ENCODE measurements around the gene PTCH2. TPM values are rescaled to one million over a fixed set of nuclear protein-coding genes. Genes with fewer than 3 reads are reported as not detected.
A peak's percentile ranks its signal among the peaks of the same experiment; 100 is the strongest.

PTCH2 gene
- total RNA-seq, 1 experiment from 2014 or later: 1.1 TPM

GRCh38 chr1:44819608-44820327 is 23.3 kb downstream of the PTCH2 start (continued):
- TF ChIP-seq ZNF232 (CRISPR knock-in tag; IDR thresholded peaks at IDR 0.05) (peak; percentile 86), PRRX2 (CRISPR knock-in tag; IDR thresholded peaks at IDR 0.05) (peak; percentile 97), NFE2L1 (CRISPR knock-in tag; IDR thresholded peaks at IDR 0.05) (0 out of 2 replicates have a peak, but pooled peaks have one; percentile 22), TEAD1 (CRISPR knock-in tag; IDR thresholded peaks at IDR 0.05) (peak; percentile 96), ARID4B (CRISPR knock-in tag; IDR thresholded peaks at IDR 0.05; ENCODE audit: borderline replicate concordance) (peak; percentile 92), AFF4 (CRISPR knock-in tag; IDR thresholded peaks at IDR 0.05; ENCODE audit: borderline replicate concordance) (peak; percentile 98), E2F4 (CRISPR knock-in tag; IDR thresholded peaks at IDR 0.05; ENCODE audit: borderline replicate concordance, low read depth) (peak; percentile 18; the same call in 1 of the 2 replicates), ZBTB43 (CRISPR knock-in tag; IDR thresholded peaks at IDR 0.05) (peak; percentile 50; the same call in 1 of the 2 replicates), ZMAT4 (CRISPR knock-in tag; IDR thresholded peaks at IDR 0.05) (peak; percentile 98), RORB (CRISPR knock-in tag; IDR thresholded peaks at IDR 0.05) (peak; percentile 64; the same call in 1 of the 2 replicates), ESRRA (CRISPR knock-in tag; IDR thresholded peaks at IDR 0.05; ENCODE audit: borderline replicate concordance) (no peak), EMX1 (CRISPR knock-in tag; IDR thresholded peaks at IDR 0.05) (peak; percentile 98), ATF2 (CRISPR knock-in tag; IDR thresholded peaks at IDR 0.05; ENCODE audit: borderline replicate concordance, low read depth) (no peak), USF1 (CRISPR knock-in tag; IDR thresholded peaks at IDR 0.05) (peak; percentile 74; the same call in 1 of the 2 replicates), KAT7 (CRISPR knock-in tag; IDR thresholded peaks at IDR 0.05; ENCODE audit: borderline replicate concordance) (no peak), ATF3 (CRISPR knock-in tag; conservative IDR thresholded peaks at IDR 0.05) (0 out of 2 replicates have a peak, but pooled peaks have one; percentile 34), ZNF671 (CRISPR knock-in tag; IDR thresholded peaks at IDR 0.05) (peak; percentile 99), IRF1 (CRISPR knock-in tag; IDR thresholded peaks at IDR 0.05) (peak; percentile 70), NFYB (CRISPR knock-in tag; conservative IDR thresholded peaks at IDR 0.05; ENCODE audit: low read depth) (0 out of 2 replicates have a peak, but pooled peaks have one; percentile 28), FOXK1 (CRISPR knock-in tag; IDR thresholded peaks at IDR 0.05) (peak; percentile 33; the same call in 1 of the 2 replicates), ZNF423 (CRISPR knock-in tag; IDR thresholded peaks at IDR 0.05) (peak; percentile 38; the same call in 1 of the 2 replicates), SOX15 (CRISPR knock-in tag; IDR thresholded peaks at IDR 0.05) (peak; percentile 92), ZNF121 (CRISPR knock-in tag; IDR thresholded peaks at IDR 0.05) (no peak)

All from WTC11 (cell line).